Measurements from ENCODE around the gene ELFN1.

Gene ELFN1

GRCh38 chr7:1725766-1726630, 55.9 kb downstream of the ELFN1 start:
- TF ChIP-seq CTCF (conservative IDR thresholded peaks at IDR 0.05; ENCODE audit: low read length) = no peak
- DNase-seq (ENCODE audit: low read depth) = no peak
- no peak overlapping the region for H3K4me3 ChIP-seq (ENCODE audit: low read length)

- no peak overlapping the region for H3K4me3 ChIP-seq (ENCODE audit: low read length)
- no peak for DNase-seq (ENCODE audit: low read depth)
- TF ChIP-seq CTCF (conservative IDR thresholded peaks at IDR 0.05; ENCODE audit: low read length) = no peak
Measured at GRCh38 chr7:1727079-1727478, 57.0 kb downstream of the ELFN1 start.

GRCh38 chr7:1727812-1728570, 57.9 kb downstream of the ELFN1 start:
- no peak for TF ChIP-seq CTCF (conservative IDR thresholded peaks at IDR 0.05; ENCODE audit: low read length)
- H3K4me3 ChIP-seq (ENCODE audit: low read length) = no peak overlapping the region
- DNase-seq (ENCODE audit: low read depth) = no peak

GRCh38 chr7:1729183-1729582, 59.1 kb downstream of the ELFN1 start:
- no peak overlapping the region for H3K4me3 ChIP-seq (ENCODE audit: low read length)
- no peak for DNase-seq (ENCODE audit: low read depth)
- no peak for TF ChIP-seq CTCF (conservative IDR thresholded peaks at IDR 0.05; ENCODE audit: low read length)

- no peak for DNase-seq (ENCODE audit: low read depth)
- H3K4me3 ChIP-seq (ENCODE audit: low read length) = no peak overlapping the region
- TF ChIP-seq CTCF (conservative IDR thresholded peaks at IDR 0.05; ENCODE audit: low read length) = no peak
Measured at GRCh38 chr7:1729773-1730172, 59.7 kb downstream of the ELFN1 start.

- TF ChIP-seq CTCF (conservative IDR thresholded peaks at IDR 0.05; ENCODE audit: low read length) = no peak
- no peak for DNase-seq (ENCODE audit: low read depth)
- H3K4me3 ChIP-seq (ENCODE audit: low read length) = no peak overlapping the region
Measured at GRCh38 chr7:1732072-1732471, 62.0 kb downstream of the ELFN1 start.

Data from AG10803 (cell line).